GM12874 (cell line): ENCODE results near the gene IL36G.

ENCODE experiments used
- CTCF ChIP-seq: IDR thresholded peaks from 2 replicates; pipeline ENCODE4 v1.5.1; 2011; ENCODE audit warnings: low read depth, mild to moderate bottlenecking, control low read depth, low read length, moderate library complexity; ENCODE audit not compliant: insufficient read depth

Gene IL36G

DNA sequence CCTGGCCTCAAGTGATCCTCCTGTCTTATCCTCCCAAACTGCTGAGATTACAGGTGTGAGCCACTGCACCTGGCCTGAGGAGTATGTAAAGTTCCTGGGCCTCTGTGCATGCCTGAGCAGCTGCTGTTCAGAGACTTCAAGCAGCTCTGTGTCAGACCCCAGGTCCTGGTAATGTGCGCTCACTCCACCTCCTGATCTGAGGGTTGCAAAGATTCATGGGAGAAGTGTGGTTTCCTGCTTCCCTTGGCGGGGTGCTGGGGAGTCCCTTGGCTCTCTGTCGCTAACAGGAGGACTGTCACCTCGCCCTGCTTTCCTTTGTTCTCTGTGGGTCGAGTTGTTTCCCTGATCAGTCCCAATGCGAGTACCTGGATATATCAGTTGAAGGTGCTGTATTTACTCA is 18.8 kb downstream of the IL36G start:
- TF ChIP-seq CTCF, result no peak

GRCh38 chr2:112997151-112997550 is 19.3 kb downstream of the IL36G start:
- no peak for TF ChIP-seq CTCF

DNA sequence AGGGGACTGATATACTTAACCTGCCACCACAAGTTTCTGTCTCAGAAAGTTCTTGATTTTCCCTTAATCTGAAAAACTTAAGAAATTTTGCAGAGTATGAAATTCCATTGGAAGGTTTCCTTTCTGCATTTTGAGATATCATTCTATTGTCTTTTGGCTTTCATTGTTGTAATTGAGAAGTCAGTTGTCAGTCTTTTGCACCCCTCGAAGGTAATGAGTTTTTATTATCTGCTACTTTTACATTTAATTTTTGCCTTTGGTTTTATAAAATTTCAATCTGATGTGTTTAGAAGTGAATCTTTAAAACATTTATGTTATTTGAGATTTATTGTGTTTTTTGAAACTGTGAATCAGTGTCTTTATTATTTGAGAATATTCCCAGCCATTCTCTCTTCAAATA is 22.6 kb downstream of the IL36G start:
- TF ChIP-seq CTCF, result no peak

GRCh38 chr2:113002677-113003076 is 24.9 kb downstream of the IL36G start:
- no peak for TF ChIP-seq CTCF

DNA sequence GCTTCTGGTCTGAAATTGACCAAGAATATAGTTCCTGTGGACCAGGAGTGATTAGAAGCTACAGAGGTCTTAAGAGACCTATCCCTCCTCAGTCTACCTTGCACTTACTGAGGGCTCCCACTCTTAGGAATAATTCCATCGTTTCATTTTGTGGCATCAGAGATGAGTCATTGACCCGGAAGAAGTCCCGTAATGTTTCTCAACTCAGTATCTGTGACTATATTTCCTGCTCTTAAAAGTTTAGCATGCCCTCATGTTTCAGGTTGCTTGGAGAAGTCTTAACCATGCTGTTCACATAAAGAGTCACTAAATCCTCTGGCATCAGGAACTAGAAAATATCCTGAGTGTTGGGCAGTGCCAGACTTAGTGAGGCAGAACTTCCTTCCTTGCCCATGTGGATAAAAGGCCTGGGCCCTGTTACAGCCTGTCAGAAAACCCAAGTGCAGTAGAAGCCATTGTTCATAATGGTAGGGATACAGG is 27.3 kb downstream of the IL36G start, which contains the start of gene IL36A:
IL36A (plus strand) TSS at position 430 of the 480 bp plus-strand sequence. CDS start 413 bp downstream, outside the sequence.
- TF ChIP-seq CTCF, result no peak

- no peak for TF ChIP-seq CTCF
Observed at GRCh38 chr2:113007250-113007649, 29.4 kb downstream of the IL36G start.

- no peak for TF ChIP-seq CTCF
Observed at GRCh38 chr2:113009622-113010021, 31.8 kb downstream of the IL36G start.
